ENCODE measurements around the gene DPF1.

DPF1 gene

GRCh38 chr19:38247734-38248268, 23.8 kb upstream of the DPF1 start:
- H3K27ac ChIP-seq: no peak overlapping the region
- no peak for TF ChIP-seq CTCF (conservative IDR thresholded peaks at IDR 0.05)
- no peak for TF ChIP-seq ZFX (IDR thresholded peaks at IDR 0.05)

- H3K27ac ChIP-seq: no peak overlapping the region
- TF ChIP-seq ZFX (IDR thresholded peaks at IDR 0.05) (no peak), CTCF (conservative IDR thresholded peaks at IDR 0.05) (no peak)
These were observed 23.1 kb upstream of the DPF1 start for GRCh38 chr19:38247126-38247525.

GRCh38 chr19:38245826-38246498, 21.9 kb upstream of the DPF1 start:
- H3K27ac ChIP-seq: no peak overlapping the region
- TF ChIP-seq CTCF (conservative IDR thresholded peaks at IDR 0.05): no peak
- no peak for TF ChIP-seq ZFX (IDR thresholded peaks at IDR 0.05)

- peak overlapping the region; percentile 32 for H3K27ac ChIP-seq
- TF ChIP-seq CTCF (conservative IDR thresholded peaks at IDR 0.05) (no peak), ZFX (IDR thresholded peaks at IDR 0.05) (no peak)
These were observed 19.3 kb upstream of the DPF1 start for GRCh38 chr19:38243279-38243673.

- TF ChIP-seq CTCF (conservative IDR thresholded peaks at IDR 0.05) (no peak), ZFX (IDR thresholded peaks at IDR 0.05) (no peak)
- no peak overlapping the region for H3K27ac ChIP-seq
These were observed 15.8 kb upstream of the DPF1 start for GRCh38 chr19:38239816-38240215.

GRCh38 chr19:38234615-38235014, 10.6 kb upstream of the DPF1 start:
- no peak overlapping the region; the same call in 1 of the 2 replicates for H3K27ac ChIP-seq
- TF ChIP-seq CTCF (conservative IDR thresholded peaks at IDR 0.05): no peak
- TF ChIP-seq ZFX (IDR thresholded peaks at IDR 0.05): no peak

GRCh38 chr19:38233740-38234251, 9.8 kb upstream of the DPF1 start:
- TF ChIP-seq ZFX (IDR thresholded peaks at IDR 0.05) (peak; percentile 17; the same call in 1 of the 2 replicates), CTCF (conservative IDR thresholded peaks at IDR 0.05) (peak; percentile 88)
- H3K27ac ChIP-seq: peak overlapping the region; percentile 66

Measured in C4-2B (cell line).